GM13976 (cell line): Measurements from ENCODE around the gene NUP210.
"Not testable (repeated sequence)": the region's sequence is repeated elsewhere in the genome, so short reads cannot be mapped to it uniquely, and the experiment has no call there.

ENCODE experiments used
- DNase-seq: peaks from one replicate; pipeline ENCODE4 v3.0.0; 2012; ENCODE audit warnings: low spot score
- CTCF ChIP-seq: IDR thresholded peaks from 2 replicates; pipeline ENCODE4 v1.5.1; 2012; ENCODE audit warnings: borderline replicate concordance, mild to moderate bottlenecking; ENCODE audit not compliant: insufficient read depth; ENCODE audit errors: extremely low read depth, missing control alignments, control extremely low read depth
- in situ Hi-C: fragments of 300-500 bp; cut with MboI; formaldehyde crosslinking; loops from one replicate; pipeline ENCODE4 v1.12.0; 2022; ENCODE audit warnings: low sequenced_read_pairs, mixed read lengths, inconsistent platforms; ENCODE audit not compliant: unreplicated experiment

NUP210 gene

GRCh38 chr3:13452490-13453335 lies 32.6 kb upstream of the NUP210 start:
- peak; percentile 65 for DNase-seq
- TF ChIP-seq CTCF: peak; percentile 27
- in situ Hi-C loops: loop anchor here (10.0 kb wide), 1 partner anchor 348 kb away; no protein-coding TSS in a partner anchor

- TF ChIP-seq CTCF: no peak
- no peak for DNase-seq
- in situ Hi-C loops: loop anchor here (10.0 kb wide), 1 partner anchor 346 kb away; no protein-coding TSS in a partner anchor
Observed at GRCh38 chr3:13451301-13451673, 31.2 kb upstream of the NUP210 start.

- DNase-seq, in situ Hi-C loops: not testable (repeated sequence)
Observed at GRCh38 chr3:13442882-13443281, 22.8 kb upstream of the NUP210 start.

GRCh38 chr3:13440204-13440817 lies 20.2 kb upstream of the NUP210 start:
- in situ Hi-C loops: no loop called here
- TF ChIP-seq CTCF: no peak
- DNase-seq: no peak

GRCh38 chr3:13436213-13436612 lies 16.1 kb upstream of the NUP210 start:
- in situ Hi-C loops, DNase-seq: not testable (repeated sequence)

GRCh38 chr3:13433912-13434311 lies 13.8 kb upstream of the NUP210 start:
- in situ Hi-C loops: no loop called here
- no peak for DNase-seq
- TF ChIP-seq CTCF: no peak

- TF ChIP-seq CTCF: no peak
- in situ Hi-C loops: no loop called here
- DNase-seq: no peak
Observed at GRCh38 chr3:13432093-13432492, 12.0 kb upstream of the NUP210 start.

- in situ Hi-C loops: not testable (repeated sequence)
Observed at GRCh38 chr3:13430411-13430875, 10.3 kb upstream of the NUP210 start.

More at GRCh38 chr3:13430411-13430875, 10.3 kb upstream of the NUP210 start:
- DNase-seq: not testable (repeated sequence)
